ENCODE measurements around the gene TNIP2.
"Not testable (repeated sequence)": the region's sequence is repeated elsewhere in the genome, so short reads cannot be mapped to it uniquely, and the experiment has no call there.

TNIP2 gene

DNA sequence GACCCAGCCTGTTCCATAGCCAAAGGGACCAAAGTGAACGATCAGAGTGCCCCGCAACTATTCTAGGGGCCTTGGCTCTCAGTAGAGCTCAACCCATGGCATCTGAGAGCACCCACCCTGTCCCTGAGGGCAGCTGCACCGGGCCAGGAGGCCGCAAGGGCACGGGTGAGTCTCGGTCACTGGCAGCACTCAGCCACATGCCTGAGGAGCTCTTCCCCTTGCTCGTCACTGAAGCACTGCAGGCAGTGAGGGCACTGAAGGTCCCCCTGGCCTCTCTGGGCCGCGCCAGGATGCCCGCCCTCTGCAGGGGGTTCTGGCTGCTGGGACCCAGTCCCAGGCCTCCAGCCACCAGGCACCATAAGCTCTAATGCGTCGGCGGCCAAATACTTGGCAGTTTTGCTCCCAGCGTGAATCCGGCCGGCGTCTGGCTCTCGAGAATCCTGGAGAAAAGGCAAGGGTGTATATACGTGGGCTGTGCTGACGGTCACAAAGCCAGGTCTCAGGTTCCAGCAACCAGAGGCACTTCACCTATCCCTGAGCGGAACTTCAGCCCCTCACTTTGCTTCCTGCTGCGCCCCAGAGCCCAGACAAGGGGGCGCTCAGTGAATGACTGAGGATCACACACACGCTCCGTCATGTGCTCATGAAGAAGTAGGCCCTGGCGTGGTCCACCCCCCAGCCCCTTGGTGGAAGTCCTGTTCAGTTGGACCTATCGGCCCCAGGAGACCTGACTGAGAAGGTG, 13.9 kb downstream of the TNIP2 start:
- H3K27me3 ChIP-seq (replicated peaks; ENCODE audit: insufficient read depth, low read length) = no peaks in the 10 kb centered on the region
- peaks cover 7% of the 10 kb centered on the region; the same call in 1 of the 2 replicates for H3K36me3 ChIP-seq (replicated peaks; ENCODE audit: insufficient read depth, low read length)
- peaks cover 32% of the 10 kb centered on the region for H3K4me1 ChIP-seq (ENCODE audit: low read length)
- no peak overlapping the region for H3K4me2 ChIP-seq (ENCODE audit: low read depth, low read length)
- H3K4me3 ChIP-seq (ENCODE audit: low read length) = no peak overlapping the region
- H3K9ac ChIP-seq (ENCODE audit: low read length) = no peak overlapping the region
- no peak overlapping the region for H3K27ac ChIP-seq (ENCODE audit: low read length)
- TF ChIP-seq EZH2 (optimal IDR thresholded peaks at IDR 0.05; ENCODE audit: low read depth, low read length) (no peak), EZH2phosphoT487 (IDR thresholded peaks at IDR 0.05; ENCODE audit: low read length) (no peak)
- TF ChIP-seq, protein P1, sequence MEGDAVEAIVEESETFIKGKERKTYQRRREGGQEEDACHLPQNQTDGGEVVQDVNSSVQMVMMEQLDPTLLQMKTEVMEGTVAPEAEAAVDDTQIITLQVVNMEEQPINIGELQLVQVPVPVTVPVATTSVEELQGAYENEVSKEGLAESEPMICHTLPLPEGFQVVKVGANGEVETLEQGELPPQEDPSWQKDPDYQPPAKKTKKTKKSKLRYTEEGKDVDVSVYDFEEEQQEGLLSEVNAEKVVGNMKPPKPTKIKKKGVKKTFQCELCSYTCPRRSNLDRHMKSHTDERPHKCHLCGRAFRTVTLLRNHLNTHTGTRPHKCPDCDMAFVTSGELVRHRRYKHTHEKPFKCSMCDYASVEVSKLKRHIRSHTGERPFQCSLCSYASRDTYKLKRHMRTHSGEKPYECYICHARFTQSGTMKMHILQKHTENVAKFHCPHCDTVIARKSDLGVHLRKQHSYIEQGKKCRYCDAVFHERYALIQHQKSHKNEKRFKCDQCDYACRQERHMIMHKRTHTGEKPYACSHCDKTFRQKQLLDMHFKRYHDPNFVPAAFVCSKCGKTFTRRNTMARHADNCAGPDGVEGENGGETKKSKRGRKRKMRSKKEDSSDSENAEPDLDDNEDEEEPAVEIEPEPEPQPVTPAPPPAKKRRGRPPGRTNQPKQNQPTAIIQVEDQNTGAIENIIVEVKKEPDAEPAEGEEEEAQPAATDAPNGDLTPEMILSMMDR (IDR thresholded peaks at IDR 0.05; ENCODE audit: low read length) = no peak
- no peak overlapping the region for H2AFZ ChIP-seq (ENCODE audit: low read length)
- no peaks in the 10 kb centered on the region for H4K20me1 ChIP-seq (ENCODE audit: insufficient read depth, low read length)
- no peak for DNase-seq
- no peaks in the 10 kb centered on the region for H3K9me3 ChIP-seq (replicated peaks; ENCODE audit: insufficient read depth, low read length)
- H3K9me2 ChIP-seq (replicated peaks; ENCODE audit: insufficient read depth, low read length) = no peaks in the 10 kb centered on the region
- H3F3A ChIP-seq (ENCODE audit: insufficient read depth, low read length) = peaks cover 24% of the 10 kb centered on the region
- H3K79me2 ChIP-seq (ENCODE audit: low read length) = peaks cover 15% of the 10 kb centered on the region

DNA sequence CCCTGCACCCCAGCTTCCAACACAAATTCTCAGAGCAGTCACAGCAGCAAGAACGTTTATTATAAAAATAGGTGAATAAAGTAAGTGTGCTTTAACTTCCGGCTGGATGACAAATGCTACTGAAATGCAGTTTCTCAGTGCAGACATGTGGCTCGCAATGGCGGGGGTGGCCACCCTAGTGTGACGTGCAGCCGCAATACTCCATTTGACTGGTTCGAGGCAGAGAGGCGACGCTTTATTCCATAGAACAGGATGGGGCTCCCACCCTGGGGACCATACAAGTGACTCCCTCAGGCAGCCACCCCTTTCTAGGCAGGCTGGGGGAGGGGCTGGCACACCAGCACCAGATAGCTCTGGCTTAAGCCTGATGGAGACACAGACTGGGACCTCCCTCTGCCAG, 14.5 kb downstream of the TNIP2 start:
- Histone ChIP-seq H4K20me1 (ENCODE audit: insufficient read depth, low read length) (no peaks in the 10 kb centered on the region), H3K36me3 (replicated peaks; ENCODE audit: insufficient read depth, low read length) (0 out of 2 replicates have a peak, but pooled peaks cover 3% of the 10 kb centered on the region)
- DNase-seq = no peak

DNA sequence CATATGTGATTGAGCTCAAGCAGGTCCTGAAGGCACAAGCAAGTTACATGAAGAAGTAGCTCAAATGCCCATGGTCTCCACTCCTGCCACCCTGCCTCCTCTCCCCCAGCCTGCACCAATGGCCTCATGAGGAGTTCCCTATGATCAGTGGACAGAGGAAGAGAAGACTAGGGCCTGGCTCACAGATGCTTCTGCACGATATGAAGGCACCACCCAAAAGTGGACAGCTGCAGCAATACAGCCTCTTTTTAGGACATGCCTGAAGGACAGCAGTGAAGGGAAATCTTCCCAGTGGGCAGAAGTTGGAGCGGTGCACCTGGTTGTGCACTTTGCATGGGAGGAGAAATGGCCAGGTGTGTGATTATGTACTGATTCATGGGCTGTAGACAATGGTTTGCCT, 17.8 kb downstream of the TNIP2 start:
- DNase-seq; H3K9me2 ChIP-seq (replicated peaks; ENCODE audit: insufficient read depth, low read length); H3K4me3 ChIP-seq (ENCODE audit: low read length); H3K9ac ChIP-seq (ENCODE audit: low read length); H3F3A ChIP-seq (ENCODE audit: insufficient read depth, low read length); H2AFZ ChIP-seq (ENCODE audit: low read length); H3K4me1 ChIP-seq (ENCODE audit: low read length); H3K36me3 ChIP-seq (replicated peaks; ENCODE audit: insufficient read depth, low read length); H3K79me2 ChIP-seq (ENCODE audit: low read length); H3K4me2 ChIP-seq (ENCODE audit: low read depth, low read length); H4K20me1 ChIP-seq (ENCODE audit: insufficient read depth, low read length); H3K27me3 ChIP-seq (replicated peaks; ENCODE audit: insufficient read depth, low read length); H3K27ac ChIP-seq (ENCODE audit: low read length); H3K9me3 ChIP-seq (replicated peaks; ENCODE audit: insufficient read depth, low read length): not testable (repeated sequence)

More for the DNA sequence above, 14.5 kb downstream of the TNIP2 start:
- H3K9ac ChIP-seq (ENCODE audit: low read length) = no peak overlapping the region
- TF ChIP-seq EZH2 (optimal IDR thresholded peaks at IDR 0.05; ENCODE audit: low read depth, low read length) (no peak), EZH2phosphoT487 (IDR thresholded peaks at IDR 0.05; ENCODE audit: low read length) (no peak)
- TF ChIP-seq, protein P1 (IDR thresholded peaks at IDR 0.05; ENCODE audit: low read length) = no peak
- H3K4me3 ChIP-seq (ENCODE audit: low read length) = no peak overlapping the region
- H3K9me2 ChIP-seq (replicated peaks; ENCODE audit: insufficient read depth, low read length) = no peaks in the 10 kb centered on the region
- peaks cover 15% of the 10 kb centered on the region for H3K79me2 ChIP-seq (ENCODE audit: low read length)
- H3F3A ChIP-seq (ENCODE audit: insufficient read depth, low read length) = peaks cover 18% of the 10 kb centered on the region
- H3K4me2 ChIP-seq (ENCODE audit: low read depth, low read length) = no peak overlapping the region
- peaks cover 26% of the 10 kb centered on the region for H3K4me1 ChIP-seq (ENCODE audit: low read length)
- no peaks in the 10 kb centered on the region for H3K27me3 ChIP-seq (replicated peaks; ENCODE audit: insufficient read depth, low read length)
- no peaks in the 10 kb centered on the region for H3K9me3 ChIP-seq (replicated peaks; ENCODE audit: insufficient read depth, low read length)
- no peak overlapping the region for H3K27ac ChIP-seq (ENCODE audit: low read length)
- H2AFZ ChIP-seq (ENCODE audit: low read length) = no peak overlapping the region

DNA sequence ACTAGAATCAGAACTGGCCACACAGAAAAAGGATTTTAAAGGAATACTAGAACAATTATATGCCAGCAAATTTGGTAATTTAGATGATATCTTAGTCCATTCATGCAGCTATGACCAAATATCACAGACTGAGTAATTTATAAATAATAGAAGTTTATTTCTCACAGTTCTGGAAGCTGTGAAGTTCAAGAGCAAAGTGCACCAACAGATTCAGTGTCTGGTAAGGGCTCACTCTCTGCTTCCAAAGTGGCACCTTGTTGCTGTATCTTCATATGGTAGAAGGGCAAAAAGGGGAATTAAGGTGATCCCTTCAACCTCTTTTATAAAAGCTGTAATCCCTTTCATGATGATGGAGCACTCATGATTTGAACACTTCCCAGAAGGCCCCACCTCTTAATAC, 20.3 kb downstream of the TNIP2 start:
- Histone ChIP-seq H3K4me1 (ENCODE audit: low read length) (no peaks in the 10 kb centered on the region), H3K4me3 (ENCODE audit: low read length) (no peak overlapping the region), H3K9me3 (replicated peaks; ENCODE audit: insufficient read depth, low read length) (no peaks in the 10 kb centered on the region), H3K9me2 (replicated peaks; ENCODE audit: insufficient read depth, low read length) (no peaks in the 10 kb centered on the region), H3K27ac (ENCODE audit: low read length) (no peak overlapping the region), H3K27me3 (replicated peaks; ENCODE audit: insufficient read depth, low read length) (no peaks in the 10 kb centered on the region), H3F3A (ENCODE audit: insufficient read depth, low read length) (no peaks in the 10 kb centered on the region), H3K36me3 (replicated peaks; ENCODE audit: insufficient read depth, low read length) (no peaks in the 10 kb centered on the region; the same call in 1 of the 2 replicates), H2AFZ (ENCODE audit: low read length) (no peak overlapping the region), H4K20me1 (ENCODE audit: insufficient read depth, low read length) (no peaks in the 10 kb centered on the region), H3K79me2 (ENCODE audit: low read length) (no peaks in the 10 kb centered on the region), H3K4me2 (ENCODE audit: low read depth, low read length) (no peak overlapping the region), H3K9ac (ENCODE audit: low read length) (no peak overlapping the region)
- no peak for DNase-seq
- TF ChIP-seq EZH2phosphoT487 (IDR thresholded peaks at IDR 0.05; ENCODE audit: low read length) = no peak
- TF ChIP-seq, protein P1 (IDR thresholded peaks at IDR 0.05; ENCODE audit: low read length) = no peak
- TF ChIP-seq EZH2 (optimal IDR thresholded peaks at IDR 0.05; ENCODE audit: low read depth, low read length) = no peak

All from MM.1S (cell line).